GM23338 (cell line): ENCODE data around the gene TEX53. TPM values are rescaled to one million over a fixed set of nuclear protein-coding genes. Genes with fewer than 3 reads are reported as not detected.

Experiments used
- ATAC-seq: fragments of 200-7000 bp; cut with Tn5 transposase; 3 replicates; pipeline ENCODE4 v1.9.1; 2020
- DNase-seq: peaks from one replicate; pipeline ENCODE4 v3.0.0-alpha.2; 2015; ENCODE audit warnings: low spot score
- H2AFZ ChIP-seq: fragments of 200-600 bp; sonication (generic); 2 replicates; pipeline ENCODE4 v1.8.0; 2016; ENCODE audit warnings: antibody characterized with exemption, mild to moderate bottlenecking, moderate library complexity
- H3F3A ChIP-seq: fragments of 200-600 bp; sonication (generic); replicated peaks from 2 replicates; pipeline ENCODE4 v1.8.0; 2017; ENCODE audit warnings: antibody characterized with exemption, mixed run types, low read depth
- H3K27ac ChIP-seq: fragments of 200-600 bp; sonication (generic); 2 replicates; pipeline ENCODE4 v1.6.1; 2016; ENCODE audit warnings: low read depth
- H3K27me3 ChIP-seq: fragments of 200-600 bp; sonication (generic); 2 replicates; pipeline ENCODE4 v1.8.0; 2016; ENCODE audit warnings: mild to moderate bottlenecking, mixed run types, moderate library complexity; ENCODE audit not compliant: insufficient read depth
- H3K36me3 ChIP-seq: fragments of 200-600 bp; sonication (generic); 2 replicates; pipeline ENCODE4 v1.8.0; 2016; ENCODE audit warnings: mild to moderate bottlenecking; ENCODE audit not compliant: insufficient read depth
- H3K4me1 ChIP-seq: fragments of 200-600 bp; sonication (generic); 2 replicates; pipeline ENCODE4 v1.8.0; 2016; ENCODE audit warnings: mild to moderate bottlenecking, moderate library complexity; ENCODE audit not compliant: insufficient read depth
- H3K4me2 ChIP-seq: fragments of 200-600 bp; sonication (generic); 2 replicates; pipeline ENCODE4 v1.7.1; 2017; ENCODE audit warnings: mixed run types
- H3K4me3 ChIP-seq: fragments of 200-600 bp; sonication (generic); 2 replicates; pipeline ENCODE4 v1.6.1; 2016; ENCODE audit warnings: mixed run types
- H3K79me2 ChIP-seq: fragments of 200-600 bp; sonication (generic); replicated peaks from 2 replicates; pipeline ENCODE4 v1.8.0; 2017; ENCODE audit warnings: mild to moderate bottlenecking; ENCODE audit not compliant: insufficient read depth
- H3K9me2 ChIP-seq: fragments of 200-600 bp; sonication (generic); 2 replicates; pipeline ENCODE4 v1.8.0; 2017; ENCODE audit not compliant: insufficient read depth
- H4K20me1 ChIP-seq: fragments of 200-600 bp; sonication (generic); replicated peaks from 2 replicates; pipeline ENCODE4 v1.8.0; 2017; ENCODE audit warnings: mild to moderate bottlenecking; ENCODE audit not compliant: insufficient read depth
- H3K27ac Mint-ChIP-seq: 2 replicates; pipeline ENCODE4 v1.8.0; 2020; ENCODE audit warnings: inconsistent platforms, mild to moderate bottlenecking, moderate library complexity, mixed read lengths
- H3K27me3 Mint-ChIP-seq: 3 replicates; pipeline ENCODE4 v1.8.0; 2022; ENCODE audit warnings: low read depth, mild to moderate bottlenecking, moderate library complexity, mixed read lengths, inconsistent platforms; ENCODE audit not compliant: insufficient read depth, poor library complexity
- H3K36me3 Mint-ChIP-seq: 3 replicates; pipeline ENCODE4 v1.8.0; 2021; ENCODE audit warnings: low read depth, mild to moderate bottlenecking, inconsistent platforms, moderate library complexity, mixed read lengths
- H3K4me1 Mint-ChIP-seq: 3 replicates; pipeline ENCODE4 v1.8.0; 2020; ENCODE audit warnings: mild to moderate bottlenecking, inconsistent platforms, mixed read lengths
- H3K4me3 Mint-ChIP-seq: 3 replicates; pipeline ENCODE4 v1.8.0; 2021; ENCODE audit warnings: moderate library complexity, mild to moderate bottlenecking, inconsistent platforms, mixed read lengths
- H3K9me3 Mint-ChIP-seq: 3 replicates; pipeline ENCODE4 v1.8.0; 2020; ENCODE audit warnings: moderate library complexity, mild to moderate bottlenecking, inconsistent platforms, mixed read lengths
- CREB1 ChIP-seq: fragments of 250-450 bp; sonication (Bioruptor Pico); IDR thresholded peaks from 2 replicates; pipeline ENCODE4 v1.5.0; 2020; ENCODE audit warnings: low read depth, mild to moderate bottlenecking, moderate library complexity
- EZH2phosphoT487 ChIP-seq: fragments of 200-600 bp; sonication (generic); IDR thresholded peaks from one replicate; pipeline ENCODE4 v1.8.1; 2018; ENCODE audit warnings: antibody characterized with exemption; ENCODE audit not compliant: unreplicated experiment
- NANOG ChIP-seq: IDR thresholded peaks from 2 replicates; pipeline ENCODE4 v1.6.1; 2016; ENCODE audit warnings: antibody characterized with exemption, borderline replicate concordance
- POLR2AphosphoS5 ChIP-seq: IDR thresholded peaks from 2 replicates; pipeline ENCODE4 v1.6.1; 2016; ENCODE audit warnings: antibody characterized with exemption, low read depth
- ZNF114 ChIP-seq: fragments of 250-450 bp; sonication (Bioruptor Pico); IDR thresholded peaks from 2 replicates; pipeline ENCODE4 v1.5.0; 2020; ENCODE audit warnings: mild to moderate bottlenecking, moderate library complexity
- ZNF331 ChIP-seq: fragments of 250-450 bp; sonication (Bioruptor Pico); IDR thresholded peaks from 2 replicates; pipeline ENCODE4 v1.5.0; 2020; ENCODE audit warnings: low read depth, mild to moderate bottlenecking, moderate library complexity
- ZNF462 ChIP-seq: fragments of 250-450 bp; sonication (Bioruptor Pico); IDR thresholded peaks from 2 replicates; pipeline ENCODE4 v1.5.0; 2020; ENCODE audit warnings: mild to moderate bottlenecking, moderate library complexity
- polyA plus RNA-seq: library from polyadenylated mRNA; unstranded; fragments of >200 nt; fragmentation: Nextera tagmentation; extraction: Ambion mirVana; gene quantifications from 2 replicates; pipeline ENCODE4 v1.2.1, GENCODE V29; 2016
- total RNA-seq: library from RNA; depleted of rRNA; stranded (reverse); fragments of >200 nt; shearing (Covaris generic); gene quantifications from 2 replicates; pipeline ENCODE4 v1.2.3, GENCODE V29; 2014
- TF ChIP-seq, protein P1 (sequence below): IDR thresholded peaks from one replicate; pipeline ENCODE4 v1.6.1; 2018; ENCODE audit warnings: antibody characterized with exemption; ENCODE audit not compliant: unreplicated experiment
- TF ChIP-seq, protein P2 (sequence below): IDR thresholded peaks from 2 replicates; pipeline ENCODE4 v1.6.1; 2016; ENCODE audit warnings: antibody characterized with exemption
- TF ChIP-seq, protein P3 (sequence below), 2 experiments: fragments of 200-600 bp in 1 of 2; sonication (generic) in 1 of 2; conservative IDR thresholded peaks; 2 replicates each; pipeline versions ENCODE4 v1.5.1 to v1.6.1; 2016 to 2017; ENCODE audit warnings: antibody characterized with exemption in 2 of 2, low read depth in 2 of 2, mild to moderate bottlenecking in 2 of 2, moderate library complexity in 1 of 2

Gene TEX53
- total and polyA plus RNA-seq, 2 experiments from 2014 or later, result not detected

- TF ChIP-seq, protein P1, sequence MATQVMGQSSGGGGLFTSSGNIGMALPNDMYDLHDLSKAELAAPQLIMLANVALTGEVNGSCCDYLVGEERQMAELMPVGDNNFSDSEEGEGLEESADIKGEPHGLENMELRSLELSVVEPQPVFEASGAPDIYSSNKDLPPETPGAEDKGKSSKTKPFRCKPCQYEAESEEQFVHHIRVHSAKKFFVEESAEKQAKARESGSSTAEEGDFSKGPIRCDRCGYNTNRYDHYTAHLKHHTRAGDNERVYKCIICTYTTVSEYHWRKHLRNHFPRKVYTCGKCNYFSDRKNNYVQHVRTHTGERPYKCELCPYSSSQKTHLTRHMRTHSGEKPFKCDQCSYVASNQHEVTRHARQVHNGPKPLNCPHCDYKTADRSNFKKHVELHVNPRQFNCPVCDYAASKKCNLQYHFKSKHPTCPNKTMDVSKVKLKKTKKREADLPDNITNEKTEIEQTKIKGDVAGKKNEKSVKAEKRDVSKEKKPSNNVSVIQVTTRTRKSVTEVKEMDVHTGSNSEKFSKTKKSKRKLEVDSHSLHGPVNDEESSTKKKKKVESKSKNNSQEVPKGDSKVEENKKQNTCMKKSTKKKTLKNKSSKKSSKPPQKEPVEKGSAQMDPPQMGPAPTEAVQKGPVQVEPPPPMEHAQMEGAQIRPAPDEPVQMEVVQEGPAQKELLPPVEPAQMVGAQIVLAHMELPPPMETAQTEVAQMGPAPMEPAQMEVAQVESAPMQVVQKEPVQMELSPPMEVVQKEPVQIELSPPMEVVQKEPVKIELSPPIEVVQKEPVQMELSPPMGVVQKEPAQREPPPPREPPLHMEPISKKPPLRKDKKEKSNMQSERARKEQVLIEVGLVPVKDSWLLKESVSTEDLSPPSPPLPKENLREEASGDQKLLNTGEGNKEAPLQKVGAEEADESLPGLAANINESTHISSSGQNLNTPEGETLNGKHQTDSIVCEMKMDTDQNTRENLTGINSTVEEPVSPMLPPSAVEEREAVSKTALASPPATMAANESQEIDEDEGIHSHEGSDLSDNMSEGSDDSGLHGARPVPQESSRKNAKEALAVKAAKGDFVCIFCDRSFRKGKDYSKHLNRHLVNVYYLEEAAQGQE, result no peak
- no peak for TF ChIP-seq NANOG
- TF ChIP-seq, protein P2, sequence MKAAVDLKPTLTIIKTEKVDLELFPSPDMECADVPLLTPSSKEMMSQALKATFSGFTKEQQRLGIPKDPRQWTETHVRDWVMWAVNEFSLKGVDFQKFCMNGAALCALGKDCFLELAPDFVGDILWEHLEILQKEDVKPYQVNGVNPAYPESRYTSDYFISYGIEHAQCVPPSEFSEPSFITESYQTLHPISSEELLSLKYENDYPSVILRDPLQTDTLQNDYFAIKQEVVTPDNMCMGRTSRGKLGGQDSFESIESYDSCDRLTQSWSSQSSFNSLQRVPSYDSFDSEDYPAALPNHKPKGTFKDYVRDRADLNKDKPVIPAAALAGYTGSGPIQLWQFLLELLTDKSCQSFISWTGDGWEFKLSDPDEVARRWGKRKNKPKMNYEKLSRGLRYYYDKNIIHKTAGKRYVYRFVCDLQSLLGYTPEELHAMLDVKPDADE, result no peak
These were observed 20.5 kb upstream of the TEX53 start (continued) for GRCh38 chr9:114678130-114678529.

GRCh38 chr9:114677418-114677817, 19.8 kb upstream of the TEX53 start:
- no peak for DNase-seq
- H2AFZ ChIP-seq, result no peak overlapping the region
- no peaks in the 10 kb centered on the region; the same call in 2 of the 3 replicates for H3K9me3 Mint-ChIP-seq
- no peak overlapping the region for H3K27ac Mint-ChIP-seq
- no peak overlapping the region for H3K4me3 Mint-ChIP-seq
- H3K27me3 ChIP-seq, result no peaks in the 10 kb centered on the region
- H3K27ac ChIP-seq, result no peak overlapping the region
- H3K27me3 Mint-ChIP-seq, result peaks cover 4% of the 10 kb centered on the region
- no peaks in the 10 kb centered on the region for H3K36me3 Mint-ChIP-seq
- peaks cover 5% of the 10 kb centered on the region; the same call in 1 of the 3 replicates for H3K4me1 Mint-ChIP-seq
- no peaks in the 10 kb centered on the region for H3K36me3 ChIP-seq
- no peaks in the 10 kb centered on the region for H3F3A ChIP-seq
- no peaks in the 10 kb centered on the region for H3K79me2 ChIP-seq
- H3K9me2 ChIP-seq, result no peaks in the 10 kb centered on the region
- H3K4me2 ChIP-seq, result no peak overlapping the region
- no peaks in the 10 kb centered on the region for H4K20me1 ChIP-seq
- no peaks in the 10 kb centered on the region for H3K4me1 ChIP-seq
- no peak for ATAC-seq
- no peak overlapping the region for H3K4me3 ChIP-seq
- TF ChIP-seq, protein P3, sequence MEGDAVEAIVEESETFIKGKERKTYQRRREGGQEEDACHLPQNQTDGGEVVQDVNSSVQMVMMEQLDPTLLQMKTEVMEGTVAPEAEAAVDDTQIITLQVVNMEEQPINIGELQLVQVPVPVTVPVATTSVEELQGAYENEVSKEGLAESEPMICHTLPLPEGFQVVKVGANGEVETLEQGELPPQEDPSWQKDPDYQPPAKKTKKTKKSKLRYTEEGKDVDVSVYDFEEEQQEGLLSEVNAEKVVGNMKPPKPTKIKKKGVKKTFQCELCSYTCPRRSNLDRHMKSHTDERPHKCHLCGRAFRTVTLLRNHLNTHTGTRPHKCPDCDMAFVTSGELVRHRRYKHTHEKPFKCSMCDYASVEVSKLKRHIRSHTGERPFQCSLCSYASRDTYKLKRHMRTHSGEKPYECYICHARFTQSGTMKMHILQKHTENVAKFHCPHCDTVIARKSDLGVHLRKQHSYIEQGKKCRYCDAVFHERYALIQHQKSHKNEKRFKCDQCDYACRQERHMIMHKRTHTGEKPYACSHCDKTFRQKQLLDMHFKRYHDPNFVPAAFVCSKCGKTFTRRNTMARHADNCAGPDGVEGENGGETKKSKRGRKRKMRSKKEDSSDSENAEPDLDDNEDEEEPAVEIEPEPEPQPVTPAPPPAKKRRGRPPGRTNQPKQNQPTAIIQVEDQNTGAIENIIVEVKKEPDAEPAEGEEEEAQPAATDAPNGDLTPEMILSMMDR (conservative IDR thresholded peaks at IDR 0.05; ENCODE audit: low read depth in 2 of 2), result no peak
- no peak for TF ChIP-seq ZNF114 (CRISPR knock-in tag)
- TF ChIP-seq ZNF462 (CRISPR knock-in tag), result no peak
- TF ChIP-seq, protein P2, result no peak
- TF ChIP-seq EZH2phosphoT487, result no peak
- no peak for TF ChIP-seq POLR2AphosphoS5
- TF ChIP-seq ZNF331 (CRISPR knock-in tag), result no peak
- no peak for TF ChIP-seq CREB1 (CRISPR knock-in tag)
